Measurements from ENCODE around the gene KCND2. TPM values are rescaled to one million over a fixed set of nuclear protein-coding genes. Genes with fewer than 3 reads are reported as not detected.
A peak's percentile ranks its signal among the peaks of the same experiment; 100 is the strongest.

Gene KCND2
- total and polyA plus RNA-seq, 5 donors: 0.02 to 0.18 (median 0.11) TPM; not detected in 2

DNA sequence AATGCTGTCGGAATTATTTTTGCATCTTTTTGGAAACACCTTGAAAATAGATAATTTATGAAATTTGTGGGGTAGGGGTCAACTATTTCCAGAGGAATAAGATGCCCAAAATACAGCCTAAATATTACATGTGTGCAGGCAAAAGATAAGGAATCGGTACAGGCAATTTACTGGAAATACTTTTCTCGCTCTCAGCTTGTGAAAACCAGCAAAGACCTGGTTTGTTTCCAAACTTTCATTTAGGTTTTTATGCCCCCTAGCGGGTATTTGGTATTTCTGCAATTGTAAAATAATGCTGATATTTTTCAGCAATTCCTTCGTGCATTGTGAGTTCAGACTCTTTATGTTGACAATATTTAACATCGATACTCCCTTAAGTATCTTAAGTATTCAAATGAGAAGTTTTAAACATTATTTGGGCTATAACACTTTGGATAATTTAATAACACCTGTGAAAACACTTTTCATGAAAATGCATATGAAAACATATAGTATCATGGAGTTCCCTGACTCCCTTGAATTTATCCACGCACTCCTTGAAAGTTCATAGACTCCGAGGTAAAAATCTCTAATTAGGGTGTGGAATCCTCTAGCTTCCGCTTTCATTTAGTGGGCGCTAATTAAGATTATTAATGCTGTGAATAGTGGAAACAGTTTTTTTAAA lies 452.5 kb downstream of the KCND2 start:
- ATAC-seq (no peak), DNase-seq (no peak)
- WGBS: 34% methylated on average over 10 of the region's 10 CpGs
- intact Hi-C loops (cut with DNase I): loop anchor here in 1 of 4 donors (10.0 kb wide), 1 partner anchor 189 kb away; no protein-coding TSS in a partner anchor
- Histone ChIP-seq H3K27me3 (ENCODE audit: control insufficient read depth, insufficient read depth) (no peaks in the 10 kb centered on the region), H3K27ac (ENCODE audit: low read length) (no peak overlapping the region), H3K4me3 (ENCODE audit: low read length) (no peak overlapping the region), H3K4me1 (ENCODE audit: control insufficient read depth, insufficient read depth, low read length) (no peaks in the 10 kb centered on the region), H3K9me3 (ENCODE audit: control insufficient read depth, low read length) (no peaks in the 10 kb centered on the region)

DNA sequence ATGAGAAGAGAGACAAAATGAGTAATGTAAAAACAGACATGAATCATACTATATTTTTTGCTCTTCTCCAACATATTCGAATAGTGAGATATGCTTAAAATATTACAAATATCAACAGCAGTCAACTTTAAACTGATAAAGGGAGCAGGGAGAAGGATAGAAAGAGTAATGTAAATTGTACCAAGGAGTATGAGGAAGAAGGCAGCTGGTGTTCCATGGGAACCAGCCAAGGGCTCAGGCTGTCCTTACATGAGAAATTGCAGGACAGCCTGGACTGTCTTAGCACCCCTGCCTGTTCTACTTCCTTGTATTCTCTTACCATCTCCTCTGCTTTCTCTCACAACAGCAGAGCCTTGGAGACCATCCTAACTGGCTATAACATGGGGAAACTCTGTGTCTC lies 456.3 kb downstream of the KCND2 start:
- no peak for ATAC-seq
- DNase-seq: no peak
- WGBS: 35% methylated on average over 1 of the region's 1 CpG
- intact Hi-C loops (cut with DNase I): loop anchor here in 1 of 4 donors (10.0 kb wide), 1 partner anchor 186 kb away; no protein-coding TSS in a partner anchor
- Histone ChIP-seq H3K4me1 (ENCODE audit: control insufficient read depth, insufficient read depth, low read length) (no peaks in the 10 kb centered on the region), H3K27ac (ENCODE audit: low read length) (no peak overlapping the region), H3K27me3 (ENCODE audit: control insufficient read depth, insufficient read depth) (no peaks in the 10 kb centered on the region), H3K4me3 (ENCODE audit: low read length) (no peak overlapping the region), H3K9me3 (ENCODE audit: control insufficient read depth, low read length) (no peaks in the 10 kb centered on the region)

DNA sequence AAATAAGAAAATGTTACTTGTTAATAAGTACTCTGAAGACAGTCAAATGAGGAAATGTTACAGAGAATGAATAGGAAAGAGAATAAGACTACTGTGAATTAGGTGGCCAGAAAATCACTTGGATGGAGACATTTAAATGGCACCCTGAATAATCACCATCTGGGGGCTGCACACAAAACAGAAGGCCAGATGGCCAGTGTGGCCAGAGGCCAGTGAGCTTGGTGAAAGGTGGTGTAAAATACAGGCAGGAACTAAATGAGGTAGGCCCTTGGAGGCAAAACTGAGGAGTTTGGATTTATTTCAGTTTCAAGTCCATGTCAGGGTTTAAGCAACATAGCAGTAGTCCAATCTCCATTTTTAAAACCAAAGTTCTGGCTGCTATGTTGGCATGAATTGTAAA lies 458.3 kb downstream of the KCND2 start:
- intact Hi-C loops (cut with DNase I): no loop called here
- H3K27me3 ChIP-seq (ENCODE audit: control insufficient read depth, insufficient read depth): no peaks in the 10 kb centered on the region
- ATAC-seq: no peak
- H3K9me3 ChIP-seq (ENCODE audit: control insufficient read depth, low read length): no peaks in the 10 kb centered on the region
- no peak overlapping the region for H3K4me3 ChIP-seq (ENCODE audit: low read length)
- H3K4me1 ChIP-seq (ENCODE audit: control insufficient read depth, insufficient read depth, low read length): no peaks in the 10 kb centered on the region
- H3K27ac ChIP-seq (ENCODE audit: low read length): no peak overlapping the region
- DNase-seq: no peak

DNA sequence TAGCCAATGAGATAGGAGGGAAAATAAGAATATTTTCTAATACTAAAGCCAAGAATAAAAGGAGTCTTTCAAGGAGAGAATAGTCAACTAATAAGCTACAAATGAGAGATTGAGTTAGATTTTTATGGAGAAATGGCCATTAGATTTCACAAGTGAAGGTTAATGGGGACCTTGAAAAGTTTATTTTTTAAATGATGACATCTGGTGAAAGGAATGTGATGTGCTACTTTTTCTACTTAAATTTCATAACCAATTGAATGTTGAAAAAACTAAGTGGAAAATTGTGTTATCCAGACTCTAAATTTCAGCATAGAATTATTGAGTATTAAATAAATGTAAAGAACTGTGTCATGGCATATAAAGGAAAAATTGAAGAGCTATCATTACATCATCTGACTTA lies 459.3 kb downstream of the KCND2 start:
- no peaks in the 10 kb centered on the region for H3K9me3 ChIP-seq (ENCODE audit: control insufficient read depth, low read length)
- no peak overlapping the region for H3K4me3 ChIP-seq (ENCODE audit: low read length)
- ATAC-seq (no peak), DNase-seq (no peak)
- H3K4me1 ChIP-seq (ENCODE audit: control insufficient read depth, insufficient read depth, low read length): no peaks in the 10 kb centered on the region
- H3K27me3 ChIP-seq (ENCODE audit: control insufficient read depth, insufficient read depth): no peaks in the 10 kb centered on the region
- intact Hi-C loops (cut with DNase I): no loop called here
- H3K27ac ChIP-seq (ENCODE audit: low read length): no peak overlapping the region

DNA sequence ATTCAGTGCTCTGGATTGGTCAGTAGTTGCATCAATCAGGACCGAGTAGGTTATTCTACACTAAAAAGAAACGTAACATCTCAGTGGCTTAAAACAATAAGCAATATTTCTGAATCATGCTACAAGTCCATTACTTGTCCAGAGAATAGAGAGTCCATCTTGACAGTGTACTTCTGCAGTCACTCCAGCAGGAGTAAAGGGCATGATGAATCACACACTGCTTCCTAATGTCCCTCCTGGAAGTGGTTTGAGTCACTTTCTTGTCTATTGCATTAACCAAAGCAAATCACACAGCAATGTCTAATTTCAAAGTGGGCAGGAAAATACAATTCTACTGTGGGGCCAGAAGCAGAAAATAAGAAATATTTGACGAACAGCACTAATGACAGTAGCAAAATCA lies 460.2 kb downstream of the KCND2 start:
- Histone ChIP-seq H3K4me1 (ENCODE audit: control insufficient read depth, insufficient read depth, low read length) (no peaks in the 10 kb centered on the region), H3K4me3 (ENCODE audit: low read length) (no peak overlapping the region), H3K27me3 (ENCODE audit: control insufficient read depth, insufficient read depth) (no peaks in the 10 kb centered on the region), H3K27ac (ENCODE audit: low read length) (no peak overlapping the region), H3K9me3 (ENCODE audit: control insufficient read depth, low read length) (no peaks in the 10 kb centered on the region)
- ATAC-seq (no peak), DNase-seq (no peak)
- intact Hi-C loops (cut with DNase I): no loop called here
- 94% methylated on average over 3 of the region's 3 CpGs for WGBS

DNA sequence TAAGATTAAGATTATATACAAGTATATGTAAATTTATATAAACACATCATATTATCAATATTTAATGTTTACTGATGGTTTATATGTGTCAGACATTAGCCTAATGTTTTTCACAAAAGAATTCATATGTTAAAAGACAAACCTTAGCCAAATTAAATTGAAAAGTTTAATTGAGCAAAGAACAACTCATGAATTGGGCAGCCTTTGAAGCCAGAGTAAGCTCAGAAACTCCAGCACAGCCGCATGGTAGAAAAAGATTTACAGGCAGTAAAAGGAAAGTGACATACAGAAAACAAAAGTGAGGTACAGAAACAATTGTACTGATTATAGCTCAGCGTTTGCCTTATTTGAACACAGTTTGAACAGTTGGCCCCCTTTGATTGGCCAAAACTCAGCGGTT lies 460.9 kb downstream of the KCND2 start:
- Histone ChIP-seq H3K9me3 (ENCODE audit: control insufficient read depth, low read length) (no peaks in the 10 kb centered on the region), H3K27ac (ENCODE audit: low read length) (no peak overlapping the region), H3K27me3 (ENCODE audit: control insufficient read depth, insufficient read depth) (no peaks in the 10 kb centered on the region), H3K4me1 (ENCODE audit: control insufficient read depth, insufficient read depth, low read length) (no peaks in the 10 kb centered on the region), H3K4me3 (ENCODE audit: low read length) (no peak overlapping the region)
- DNase-seq (no peak), ATAC-seq (no peak)
- WGBS: 94% methylated on average over 3 of the region's 3 CpGs
- intact Hi-C loops (cut with DNase I): no loop called here

DNA sequence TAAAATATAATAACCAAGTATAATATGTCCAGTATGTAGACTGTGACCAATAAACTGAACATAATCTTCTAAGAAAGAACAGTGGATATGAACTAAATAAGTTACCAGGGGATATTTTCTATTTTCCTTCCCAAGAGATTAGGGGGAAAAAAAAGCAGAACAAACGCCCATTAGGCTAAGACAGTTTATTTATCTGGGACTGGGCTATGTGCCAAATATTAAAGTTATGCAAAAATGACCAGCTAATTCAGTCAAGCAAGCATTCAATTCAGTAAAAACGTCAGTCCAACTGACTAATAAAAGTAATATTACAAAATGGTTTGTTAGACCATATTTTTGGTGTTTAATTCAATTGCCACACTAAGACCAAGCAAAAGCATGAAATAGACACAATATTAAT lies 462.8 kb downstream of the KCND2 start:
- intact Hi-C loops (cut with DNase I): no loop called here
- Histone ChIP-seq H3K4me1 (ENCODE audit: control insufficient read depth, insufficient read depth, low read length) (no peaks in the 10 kb centered on the region), H3K27me3 (ENCODE audit: control insufficient read depth, insufficient read depth) (no peaks in the 10 kb centered on the region), H3K27ac (ENCODE audit: low read length) (no peak overlapping the region), H3K4me3 (ENCODE audit: low read length) (no peak overlapping the region), H3K9me3 (ENCODE audit: control insufficient read depth, low read length) (no peaks in the 10 kb centered on the region)
- no peak for DNase-seq
- no peak for ATAC-seq
- 17% methylated on average over 2 of the region's 2 CpGs for WGBS

DNA sequence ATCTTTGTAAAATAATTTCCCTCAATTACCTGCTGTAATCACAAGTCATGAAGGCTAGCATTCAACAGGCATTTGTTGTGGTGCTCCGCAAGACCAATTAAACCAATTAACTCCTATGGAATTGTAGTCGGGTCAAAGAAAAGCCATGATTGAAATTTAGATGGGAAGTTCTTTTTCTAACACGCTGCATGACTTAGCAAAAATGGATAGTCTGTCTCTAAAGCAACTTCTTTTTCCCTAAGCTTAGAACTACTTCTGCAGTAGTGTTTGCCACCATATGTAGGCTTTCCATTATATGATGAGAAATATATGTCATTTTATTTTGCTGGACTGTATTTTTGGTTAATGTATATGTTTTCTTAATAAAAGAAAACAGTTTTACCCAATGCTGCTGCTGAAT lies 465.8 kb downstream of the KCND2 start:
- 80% methylated on average over 3 of the region's 3 CpGs for WGBS
- Histone ChIP-seq H3K4me3 (ENCODE audit: low read length) (no peak overlapping the region), H3K27ac (ENCODE audit: low read length) (no peak overlapping the region), H3K27me3 (ENCODE audit: control insufficient read depth, insufficient read depth) (no peaks in the 10 kb centered on the region), H3K9me3 (ENCODE audit: control insufficient read depth, low read length) (no peaks in the 10 kb centered on the region), H3K4me1 (ENCODE audit: control insufficient read depth, insufficient read depth, low read length) (no peaks in the 10 kb centered on the region)
- ATAC-seq (no peak), DNase-seq (no peak)
- intact Hi-C loops (cut with DNase I): no loop called here

DNA sequence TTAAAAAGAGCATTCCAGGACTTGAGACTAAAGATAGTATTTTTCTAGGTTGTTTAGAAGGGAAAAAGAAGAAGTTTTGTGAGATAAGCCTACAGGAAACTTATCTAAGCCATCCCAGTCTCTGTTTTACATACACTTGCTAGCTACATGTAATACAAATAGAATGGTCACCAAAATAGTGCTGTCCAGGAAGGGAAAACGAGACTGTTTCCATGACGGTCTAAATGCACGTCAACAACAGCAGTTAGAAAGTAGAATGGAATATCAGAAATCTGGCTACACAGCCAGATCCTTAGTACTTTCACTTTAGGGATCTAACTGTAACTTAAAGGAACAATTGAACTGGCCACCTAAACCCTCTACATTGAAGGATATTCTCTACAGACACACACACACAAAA lies 467.4 kb downstream of the KCND2 start:
- DNase-seq (no peak), ATAC-seq (peak; percentile 47 to 57)
- peak overlapping the region; percentile 52 for H3K4me3 ChIP-seq (ENCODE audit: low read length)
- H3K9me3 ChIP-seq (ENCODE audit: control insufficient read depth, low read length): no peaks in the 10 kb centered on the region
- no peaks in the 10 kb centered on the region for H3K27me3 ChIP-seq (ENCODE audit: control insufficient read depth, insufficient read depth)
- WGBS: 25% methylated on average over 3 of the region's 3 CpGs
- no peaks in the 10 kb centered on the region for H3K4me1 ChIP-seq (ENCODE audit: control insufficient read depth, insufficient read depth, low read length)
- no peak overlapping the region for H3K27ac ChIP-seq (ENCODE audit: low read length)
- intact Hi-C loops (cut with DNase I): no loop called here

DNA sequence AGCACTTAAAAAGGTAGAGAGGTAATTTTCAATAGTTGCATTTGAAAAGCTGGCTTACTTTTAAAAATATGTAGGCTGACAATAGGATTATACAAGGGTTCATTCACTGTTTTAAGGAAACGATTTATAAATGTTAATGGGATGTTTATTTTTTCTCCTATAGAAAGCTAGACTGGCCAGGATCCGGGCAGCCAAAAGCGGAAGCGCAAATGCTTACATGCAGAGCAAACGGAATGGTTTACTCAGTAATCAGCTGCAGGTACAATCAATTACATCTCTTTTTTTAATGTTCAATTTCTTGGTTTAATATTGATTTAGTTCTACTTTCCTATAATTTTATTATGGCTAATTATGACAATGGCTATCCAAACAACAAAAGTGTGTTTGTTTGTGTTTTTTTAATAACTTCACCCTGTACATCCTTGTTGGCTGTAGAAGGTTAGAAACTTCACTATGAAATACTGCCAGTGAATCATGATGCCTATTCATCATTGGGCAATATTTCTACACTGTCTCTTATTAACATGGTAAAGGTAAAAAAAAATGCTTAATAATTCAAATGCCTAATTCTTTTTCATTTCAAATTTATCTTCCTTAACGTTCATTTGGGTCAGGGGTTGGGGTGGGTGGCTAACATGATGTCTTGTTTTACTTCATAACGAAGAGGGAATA lies 468.5 kb downstream of the KCND2 start:
- H3K27ac ChIP-seq (ENCODE audit: low read length): no peak overlapping the region
- ATAC-seq (no peak), DNase-seq (no peak)
- H3K27me3 ChIP-seq (ENCODE audit: control insufficient read depth, insufficient read depth): no peaks in the 10 kb centered on the region
- no peaks in the 10 kb centered on the region for H3K4me1 ChIP-seq (ENCODE audit: control insufficient read depth, insufficient read depth, low read length)
- 84% methylated on average over 7 of the region's 7 CpGs for WGBS
- H3K9me3 ChIP-seq (ENCODE audit: control insufficient read depth, low read length): no peaks in the 10 kb centered on the region
- no peak overlapping the region for H3K4me3 ChIP-seq (ENCODE audit: low read length)
- intact Hi-C loops (cut with DNase I): no loop called here

DNA sequence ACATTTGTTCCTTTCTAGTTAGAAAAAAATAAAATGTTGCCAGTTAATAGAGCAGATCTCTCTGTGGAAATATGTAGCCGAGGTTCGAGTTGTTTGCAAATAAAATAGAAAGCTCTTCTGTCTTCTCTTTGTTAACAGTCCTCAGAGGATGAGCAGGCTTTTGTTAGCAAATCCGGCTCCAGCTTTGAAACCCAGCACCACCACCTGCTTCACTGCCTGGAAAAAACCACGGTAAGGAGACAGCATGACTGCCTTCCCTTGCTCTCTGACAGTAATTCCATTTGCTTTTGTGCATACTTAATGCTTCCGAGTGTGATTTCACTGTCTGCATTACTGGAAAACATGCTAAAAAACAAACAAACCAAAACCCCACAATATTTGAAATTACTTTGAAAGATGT lies 469.4 kb downstream of the KCND2 start:
- Histone ChIP-seq H3K27ac (ENCODE audit: low read length) (no peak overlapping the region), H3K4me3 (ENCODE audit: low read length) (no peak overlapping the region), H3K9me3 (ENCODE audit: control insufficient read depth, low read length) (no peaks in the 10 kb centered on the region), H3K4me1 (ENCODE audit: control insufficient read depth, insufficient read depth, low read length) (no peaks in the 10 kb centered on the region), H3K27me3 (ENCODE audit: control insufficient read depth, insufficient read depth) (no peaks in the 10 kb centered on the region)
- intact Hi-C loops (cut with DNase I): no loop called here
- DNase-seq: no peak
- WGBS: 63% methylated on average over 5 of the region's 5 CpGs
- ATAC-seq: no peak

All from right cardiac atrium (tissue), 5 donors.